HepG2 (cell line): Measurements from ENCODE around the gene MCM3AP. TPM values are rescaled to one million over a fixed set of nuclear protein-coding genes. Genes with fewer than 3 reads are reported as not detected.

Experiments used
- ARHGAP35 ChIP-seq: sonication (generic); formaldehyde crosslinking; IDR thresholded peaks from 2 replicates; pipeline ENCODE4 v1.9.0; 2022; ENCODE audit warnings: mild to moderate bottlenecking, inconsistent platforms, moderate library complexity, missing genetic modification reagents, borderline replicate concordance
- MAFF ChIP-seq: IDR thresholded peaks from 2 replicates; pipeline ENCODE4 v1.6.1; 2011; ENCODE audit warnings: low read depth, low read length, improper control_type of control experiment
- MIXL1 ChIP-seq: IDR thresholded peaks from 2 replicates; pipeline ENCODE4 v1.6.1; 2016
- NFKB2 ChIP-seq: sonication (generic); formaldehyde crosslinking; IDR thresholded peaks from 2 replicates; pipeline ENCODE4 v1.4.0; 2020; ENCODE audit warnings: missing genetic modification reagents, borderline replicate concordance
- SAP130 ChIP-seq: IDR thresholded peaks from 2 replicates; pipeline ENCODE4 v1.6.1; 2016; ENCODE audit warnings: low read depth
- SIN3A ChIP-seq: IDR thresholded peaks from 2 replicates; pipeline ENCODE4 v1.6.1; 2011; ENCODE audit warnings: low read depth, mild to moderate bottlenecking, control low read depth, low read length, borderline replicate concordance
- SNAPC2 ChIP-seq: sonication (generic); formaldehyde crosslinking; IDR thresholded peaks from 2 replicates; pipeline ENCODE4 v1.8.1; 2022; ENCODE audit warnings: mild to moderate bottlenecking, missing genetic modification reagents
- SNAPC5 ChIP-seq: sonication (generic); formaldehyde crosslinking; IDR thresholded peaks from 2 replicates; pipeline ENCODE4 v1.8.1; 2023; ENCODE audit warnings: mild to moderate bottlenecking, missing genetic modification reagents, borderline replicate concordance
- TBL1XR1 ChIP-seq: fragments of 150-350 bp; IDR thresholded peaks from 2 replicates; pipeline ENCODE4 v1.6.1; 2014; ENCODE audit warnings: borderline replicate concordance, low read length; ENCODE audit not compliant: partially characterized antibody
- TRAFD1 ChIP-seq: sonication (generic); formaldehyde crosslinking; IDR thresholded peaks from 2 replicates; pipeline ENCODE4 v1.5.1; 2020; ENCODE audit warnings: missing genetic modification reagents, mild to moderate bottlenecking, borderline replicate concordance
- USF2 ChIP-seq, 2 experiments: sonication (generic) in 1 of 2; formaldehyde crosslinking in 1 of 2; IDR thresholded peaks; 2 replicates each; pipeline versions ENCODE4 v1.5.1 to v1.6.1; 2011 to 2020; ENCODE audit warnings: borderline replicate concordance in 1 of 2, low read depth in 1 of 2, low read length in 1 of 2, mild to moderate bottlenecking in 1 of 2, missing genetic modification reagents in 1 of 2, moderate library complexity in 1 of 2
- WIZ ChIP-seq: sonication (generic); formaldehyde crosslinking; IDR thresholded peaks from 2 replicates; pipeline ENCODE4 v1.5.1; 2020; ENCODE audit warnings: mild to moderate bottlenecking, missing genetic modification reagents
- YEATS4 ChIP-seq: sonication (generic); formaldehyde crosslinking; IDR thresholded peaks from 2 replicates; pipeline ENCODE4 v1.4.0; 2020; ENCODE audit warnings: missing genetic modification reagents, borderline replicate concordance
- ZNF160 ChIP-seq: sonication (generic); formaldehyde crosslinking; IDR thresholded peaks from 2 replicates; pipeline ENCODE4 v1.8.0; 2022; ENCODE audit warnings: mild to moderate bottlenecking, inconsistent platforms, missing genetic modification reagents
- ZNF260 ChIP-seq: sonication (generic); formaldehyde crosslinking; IDR thresholded peaks from 2 replicates; pipeline ENCODE4 v1.4.0; 2020; ENCODE audit warnings: missing genetic modification reagents, low read depth, mild to moderate bottlenecking, borderline replicate concordance
- ZNF263 ChIP-seq: sonication (generic); formaldehyde crosslinking; IDR thresholded peaks from 2 replicates; pipeline ENCODE4 v1.4.0; 2020; ENCODE audit warnings: missing genetic modification reagents
- ZNF615 ChIP-seq: sonication (generic); formaldehyde crosslinking; IDR thresholded peaks from 2 replicates; pipeline ENCODE4 v1.5.0; 2020; ENCODE audit warnings: mild to moderate bottlenecking, missing genetic modification reagents, borderline replicate concordance
- polyA plus RNA-seq, 8 experiments: library from polyadenylated mRNA; depleted of rRNA in 3 of 8; stranded (reverse) in 7 of 8; unstranded in 1 of 8; fragments of >200 nt; fragmentation: Illumina TruSeq in 4 of 8; extraction: Trizol in 4 of 8; gene quantifications; 2 replicates each; pipeline versions ENCODE4 v1.2.1 to v1.2.3, GENCODE V29; 2011 to 2016; ENCODE audit warnings: low read depth in 4 of 8, missing spikeins in 1 of 8, mixed read lengths in 1 of 8; ENCODE audit not compliant: insufficient read depth in 1 of 8
- total RNA-seq, 5 experiments: library from RNA; depleted of rRNA; stranded (reverse); fragments of >200 nt; fragmentation: Illumina TruSeq; extraction: Trizol; gene quantifications; 2 replicates each; pipeline ENCODE4 v1.2.3, GENCODE V29; 2016; ENCODE audit warnings: low read depth in 1 of 5
- TF ChIP-seq, protein P1 (sequence below): sonication (generic); formaldehyde crosslinking; IDR thresholded peaks from 2 replicates; pipeline ENCODE4 v1.5.1; 2020; ENCODE audit warnings: mild to moderate bottlenecking, missing genetic modification reagents, moderate library complexity
- TF ChIP-seq, protein P2 (sequence below): sonication (generic); formaldehyde crosslinking; IDR thresholded peaks from 2 replicates; pipeline ENCODE4 v1.8.0; 2022; ENCODE audit warnings: mild to moderate bottlenecking, missing genetic modification reagents
- TF ChIP-seq, protein P3 (sequence below): fragments of 450-650 bp; IDR thresholded peaks from 2 replicates; pipeline ENCODE4 v1.6.1; 2016

Gene MCM3AP
- total and polyA plus RNA-seq, 2 of the 13 experiments (the other 11 are each of a cell fraction or from before 2014, with no cell fraction given), result 27.0 to 54.7 TPM

GRCh38 chr21:46324390-46325072, 39.1 kb upstream of the MCM3AP start (continued):
- TF ChIP-seq, protein P1, sequence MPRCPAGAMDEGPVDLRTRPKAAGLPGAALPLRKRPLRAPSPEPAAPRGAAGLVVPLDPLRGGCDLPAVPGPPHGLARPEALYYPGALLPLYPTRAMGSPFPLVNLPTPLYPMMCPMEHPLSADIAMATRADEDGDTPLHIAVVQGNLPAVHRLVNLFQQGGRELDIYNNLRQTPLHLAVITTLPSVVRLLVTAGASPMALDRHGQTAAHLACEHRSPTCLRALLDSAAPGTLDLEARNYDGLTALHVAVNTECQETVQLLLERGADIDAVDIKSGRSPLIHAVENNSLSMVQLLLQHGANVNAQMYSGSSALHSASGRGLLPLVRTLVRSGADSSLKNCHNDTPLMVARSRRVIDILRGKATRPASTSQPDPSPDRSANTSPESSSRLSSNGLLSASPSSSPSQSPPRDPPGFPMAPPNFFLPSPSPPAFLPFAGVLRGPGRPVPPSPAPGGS (CRISPR knock-in tag), result peak; percentile 43; the same call in 1 of the 2 replicates
- TF ChIP-seq TRAFD1 (CRISPR knock-in tag) (no peak), ZNF260 (no peak), SIN3A (peak; percentile 52; the same call in 1 of the 2 replicates), MIXL1 (CRISPR knock-in tag) (no peak), TBL1XR1 (no peak), ZNF615 (CRISPR knock-in tag) (no peak), SNAPC5 (CRISPR knock-in tag) (0 out of 2 replicates have a peak, but pooled peaks have one; percentile 1), WIZ (CRISPR knock-in tag) (no peak), ARHGAP35 (CRISPR knock-in tag) (peak; percentile 62; the same call in 1 of the 2 replicates), SNAPC2 (CRISPR knock-in tag) (no peak), ZNF160 (no peak), MAFF (no peak), USF2 (IDR thresholded peaks at IDR 0.05; ENCODE audit: low read depth, low read length) (no peak), USF2 (CRISPR knock-in tag; IDR thresholded peaks at IDR 0.05; ENCODE audit: borderline replicate concordance) (no peak), YEATS4 (CRISPR knock-in tag) (0 out of 2 replicates have a peak, but pooled peaks have one; percentile 17), SAP130 (CRISPR knock-in tag) (peak; percentile 59), NFKB2 (CRISPR knock-in tag) (no peak), ZNF263 (CRISPR knock-in tag) (no peak)
- TF ChIP-seq, protein P2, sequence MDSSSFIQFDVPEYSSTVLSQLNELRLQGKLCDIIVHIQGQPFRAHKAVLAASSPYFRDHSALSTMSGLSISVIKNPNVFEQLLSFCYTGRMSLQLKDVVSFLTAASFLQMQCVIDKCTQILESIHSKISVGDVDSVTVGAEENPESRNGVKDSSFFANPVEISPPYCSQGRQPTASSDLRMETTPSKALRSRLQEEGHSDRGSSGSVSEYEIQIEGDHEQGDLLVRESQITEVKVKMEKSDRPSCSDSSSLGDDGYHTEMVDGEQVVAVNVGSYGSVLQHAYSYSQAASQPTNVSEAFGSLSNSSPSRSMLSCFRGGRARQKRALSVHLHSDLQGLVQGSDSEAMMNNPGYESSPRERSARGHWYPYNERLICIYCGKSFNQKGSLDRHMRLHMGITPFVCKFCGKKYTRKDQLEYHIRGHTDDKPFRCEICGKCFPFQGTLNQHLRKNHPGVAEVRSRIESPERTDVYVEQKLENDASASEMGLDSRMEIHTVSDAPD (CRISPR knock-in tag), result no peak
- TF ChIP-seq, protein P3, sequence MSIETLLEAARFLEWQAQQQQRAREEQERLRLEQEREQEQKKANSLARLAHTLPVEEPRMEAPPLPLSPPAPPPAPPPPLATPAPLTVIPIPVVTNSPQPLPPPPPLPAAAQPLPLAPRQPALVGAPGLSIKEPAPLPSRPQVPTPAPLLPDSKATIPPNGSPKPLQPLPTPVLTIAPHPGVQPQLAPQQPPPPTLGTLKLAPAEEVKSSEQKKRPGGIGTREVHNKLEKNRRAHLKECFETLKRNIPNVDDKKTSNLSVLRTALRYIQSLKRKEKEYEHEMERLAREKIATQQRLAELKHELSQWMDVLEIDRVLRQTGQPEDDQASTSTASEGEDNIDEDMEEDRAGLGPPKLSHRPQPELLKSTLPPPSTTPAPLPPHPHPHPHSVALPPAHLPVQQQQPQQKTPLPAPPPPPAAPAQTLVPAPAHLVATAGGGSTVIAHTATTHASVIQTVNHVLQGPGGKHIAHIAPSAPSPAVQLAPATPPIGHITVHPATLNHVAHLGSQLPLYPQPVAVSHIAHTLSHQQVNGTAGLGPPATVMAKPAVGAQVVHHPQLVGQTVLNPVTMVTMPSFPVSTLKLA, result no peak
